Activated T-cell treated with anti-CD3 and anti-CD28 coated beads, Interleukin-2, amount 50 U/mL, for 24 hours (primary cell): ENCODE measurements around the gene KCNQ1.

Source experiments
- DNase-seq: peaks from one replicate; pipeline ENCODE4 v3.0.0-alpha.2; 2020
- H3K27ac Mint-ChIP-seq: 2 replicates; pipeline ENCODE4 v1.8.0; 2020; ENCODE audit warnings: mild to moderate bottlenecking, mixed read lengths
- H3K27me3 Mint-ChIP-seq: 2 replicates; pipeline ENCODE4 v1.8.0; 2020; ENCODE audit warnings: mixed read lengths
- H3K36me3 Mint-ChIP-seq: 2 replicates; pipeline ENCODE4 v1.8.0; 2020; ENCODE audit warnings: low read depth, mixed read lengths
- H3K4me1 Mint-ChIP-seq: 2 replicates; pipeline ENCODE4 v1.8.0; 2020; ENCODE audit warnings: low read depth, mixed read lengths
- H3K4me3 Mint-ChIP-seq: 2 replicates; pipeline ENCODE4 v1.8.0; 2020; ENCODE audit warnings: mild to moderate bottlenecking, moderate library complexity, mixed read lengths
- H3K9me3 Mint-ChIP-seq: 2 replicates; pipeline ENCODE4 v1.8.0; 2020; ENCODE audit warnings: mixed read lengths

The KCNQ1 gene

DNA sequence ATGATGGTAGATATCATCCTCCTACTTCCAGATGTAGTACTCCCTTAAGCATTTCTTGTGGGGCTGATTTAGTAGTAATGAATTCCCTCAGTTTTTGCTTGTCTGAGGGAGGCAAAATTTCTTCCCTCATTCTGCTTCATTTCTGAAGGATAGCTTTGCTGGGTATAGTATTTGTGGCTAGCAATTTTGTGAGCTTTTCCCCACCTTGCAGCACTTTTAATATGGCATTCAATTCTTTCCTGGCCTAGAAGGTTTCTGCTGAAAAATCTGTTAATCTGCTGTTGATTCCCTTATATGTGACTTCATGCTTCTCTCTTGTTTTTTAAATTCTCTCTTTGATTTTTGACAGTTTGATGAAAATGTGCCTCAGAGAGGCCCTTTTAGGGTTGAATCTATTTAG is 204.6 kb downstream of the KCNQ1 start:
- no peak overlapping the region for H3K27ac Mint-ChIP-seq
- H3K36me3 Mint-ChIP-seq: peaks cover 43% of the 10 kb centered on the region
- H3K9me3 Mint-ChIP-seq: peaks cover 38% of the 10 kb centered on the region
- no peak overlapping the region for H3K4me3 Mint-ChIP-seq
- no peaks in the 10 kb centered on the region for H3K4me1 Mint-ChIP-seq
- H3K27me3 Mint-ChIP-seq: no peaks in the 10 kb centered on the region
- DNase-seq: no peak

DNA sequence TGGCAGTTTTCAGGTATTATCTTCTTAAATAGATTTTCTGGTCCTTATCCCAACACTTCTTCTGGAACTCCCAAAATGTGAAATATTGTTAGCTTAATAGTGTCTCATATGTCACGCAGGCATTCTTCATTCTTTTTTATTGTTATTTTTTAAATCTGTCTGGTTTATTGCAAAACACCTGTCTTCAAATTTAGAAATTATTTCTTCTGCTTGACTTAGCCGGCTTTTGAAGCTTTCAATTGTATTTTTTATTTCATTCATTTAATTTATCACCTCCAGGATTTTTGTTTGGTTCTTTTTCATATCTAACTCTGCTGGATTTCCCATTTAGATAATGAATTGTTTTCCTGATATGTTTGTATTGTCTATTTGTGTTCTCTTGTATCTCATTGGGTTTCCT is 205.0 kb downstream of the KCNQ1 start:
- Mint-ChIP-seq H3K4me3 (no peak overlapping the region), H3K36me3 (peaks cover 40% of the 10 kb centered on the region), H3K27ac (no peak overlapping the region), H3K4me1 (no peaks in the 10 kb centered on the region), H3K9me3 (peaks cover 36% of the 10 kb centered on the region), H3K27me3 (no peaks in the 10 kb centered on the region)
- DNase-seq: no peak

DNA sequence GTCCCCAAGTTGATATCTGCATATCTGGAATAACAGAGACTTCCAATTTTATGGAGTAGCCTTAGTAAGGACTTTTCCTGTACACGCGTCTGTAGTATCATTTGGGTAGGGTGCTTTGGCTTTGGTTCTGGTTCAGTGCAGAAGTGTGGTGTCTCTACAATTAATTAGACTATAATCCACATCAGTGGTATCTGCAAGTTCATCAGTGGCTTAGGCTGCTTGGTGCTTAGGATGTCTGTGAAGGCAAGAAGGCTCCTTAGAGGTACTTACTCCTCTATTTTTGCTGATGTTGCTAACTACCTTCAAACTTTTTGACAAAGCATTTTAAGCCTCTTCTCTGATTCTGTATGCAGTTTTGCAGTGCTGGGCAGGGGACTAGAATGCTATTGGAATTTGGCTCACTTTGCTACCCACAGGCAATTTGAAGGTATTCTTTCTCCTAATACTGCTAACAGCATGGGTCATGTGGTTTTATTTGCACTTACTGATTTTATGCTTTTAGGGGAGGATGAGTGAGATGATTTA is 205.6 kb downstream of the KCNQ1 start:
- DNase-seq: no peak
- H3K36me3 Mint-ChIP-seq: peaks cover 40% of the 10 kb centered on the region
- H3K27ac Mint-ChIP-seq: no peak overlapping the region
- peaks cover 36% of the 10 kb centered on the region for H3K9me3 Mint-ChIP-seq
- no peak overlapping the region for H3K4me3 Mint-ChIP-seq
- no peaks in the 10 kb centered on the region for H3K4me1 Mint-ChIP-seq
- no peaks in the 10 kb centered on the region for H3K27me3 Mint-ChIP-seq

DNA sequence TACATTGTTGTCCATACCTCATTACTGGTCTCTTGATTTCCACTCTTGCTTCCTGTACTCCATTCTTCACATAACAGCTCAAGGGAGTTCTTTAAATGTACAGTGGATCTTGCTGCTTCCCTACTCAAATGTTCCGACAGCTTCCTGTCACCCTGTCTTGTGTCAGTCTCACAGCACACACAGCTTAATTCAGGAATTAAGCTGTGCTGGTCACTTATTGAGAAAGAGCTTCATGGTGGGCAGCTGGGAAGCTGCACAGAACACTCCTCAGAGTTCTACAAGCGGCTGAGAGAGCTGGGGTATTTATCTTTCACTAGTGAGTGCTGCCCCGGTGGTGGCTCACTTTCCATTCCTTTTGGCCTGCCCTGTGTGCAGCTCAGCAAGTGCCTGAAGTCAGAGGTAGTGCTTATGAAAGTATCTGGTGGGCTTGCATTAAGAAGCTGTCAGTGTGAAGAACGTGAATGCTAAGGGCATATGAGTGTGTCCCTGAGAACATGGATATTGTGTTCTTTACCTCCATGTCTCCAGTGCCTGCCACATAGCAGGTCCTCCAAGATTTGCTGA is 206.3 kb downstream of the KCNQ1 start:
- H3K4me3 Mint-ChIP-seq: no peak overlapping the region
- no peak overlapping the region for H3K27ac Mint-ChIP-seq
- H3K9me3 Mint-ChIP-seq: peaks cover 36% of the 10 kb centered on the region
- H3K27me3 Mint-ChIP-seq: no peaks in the 10 kb centered on the region
- H3K36me3 Mint-ChIP-seq: peaks cover 40% of the 10 kb centered on the region
- DNase-seq: no peak
- H3K4me1 Mint-ChIP-seq: peaks cover 1% of the 10 kb centered on the region

- no peaks in the 10 kb centered on the region for H3K27me3 Mint-ChIP-seq
- peaks cover 36% of the 10 kb centered on the region for H3K9me3 Mint-ChIP-seq
- peaks cover 35% of the 10 kb centered on the region for H3K36me3 Mint-ChIP-seq
- no peak overlapping the region for H3K4me3 Mint-ChIP-seq
- no peak overlapping the region for H3K27ac Mint-ChIP-seq
- peaks cover 5% of the 10 kb centered on the region for H3K4me1 Mint-ChIP-seq
- no peak for DNase-seq
Measured at GRCh38 chr11:2651826-2652271, 207.0 kb downstream of the KCNQ1 start.

DNA sequence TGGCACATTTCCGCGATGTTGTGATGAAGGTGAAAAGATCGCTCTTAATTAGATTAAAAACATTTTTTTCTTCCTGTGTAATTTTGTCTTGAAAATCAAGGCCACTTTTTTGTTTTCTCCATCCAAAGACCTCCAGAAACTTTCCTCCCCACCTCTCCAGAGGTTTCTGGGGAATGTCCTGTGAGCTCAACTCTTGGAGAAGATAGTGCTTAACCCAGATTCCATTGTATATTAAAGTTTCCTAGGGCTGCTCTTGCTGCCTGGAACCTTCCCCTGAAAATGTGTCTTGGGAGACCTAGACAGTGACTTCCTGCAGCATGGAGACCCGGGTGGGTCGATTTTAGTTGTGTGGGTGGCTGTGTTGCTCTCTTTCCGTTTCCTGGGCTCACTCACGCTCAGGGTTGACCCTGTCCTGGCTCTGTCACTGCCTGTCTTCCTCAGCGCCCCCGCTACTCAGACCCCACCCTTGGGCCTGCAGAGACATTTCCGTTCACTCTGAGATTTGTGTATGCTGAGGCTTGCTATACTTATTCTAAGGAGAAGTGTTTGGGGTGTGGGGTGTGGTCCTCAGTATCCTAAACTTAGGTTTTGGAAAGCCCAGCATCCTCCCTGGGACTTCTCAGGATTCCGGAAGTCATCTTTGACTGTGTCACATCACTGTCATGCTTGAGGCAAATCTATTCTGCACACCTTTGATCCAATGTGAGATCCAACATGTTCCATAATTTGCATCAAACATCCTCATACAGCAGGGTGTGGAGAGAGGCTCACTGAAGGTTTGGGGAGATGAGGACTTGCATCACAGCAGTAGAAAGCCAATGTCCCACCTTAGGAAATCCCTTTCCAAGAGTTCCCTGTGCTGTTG is 207.8 kb downstream of the KCNQ1 start:
- Mint-ChIP-seq H3K9me3 (peaks cover 29% of the 10 kb centered on the region), H3K27ac (no peak overlapping the region), H3K4me1 (peaks cover 5% of the 10 kb centered on the region), H3K27me3 (no peaks in the 10 kb centered on the region), H3K4me3 (no peak overlapping the region), H3K36me3 (peaks cover 31% of the 10 kb centered on the region)
- no peak for DNase-seq

DNA sequence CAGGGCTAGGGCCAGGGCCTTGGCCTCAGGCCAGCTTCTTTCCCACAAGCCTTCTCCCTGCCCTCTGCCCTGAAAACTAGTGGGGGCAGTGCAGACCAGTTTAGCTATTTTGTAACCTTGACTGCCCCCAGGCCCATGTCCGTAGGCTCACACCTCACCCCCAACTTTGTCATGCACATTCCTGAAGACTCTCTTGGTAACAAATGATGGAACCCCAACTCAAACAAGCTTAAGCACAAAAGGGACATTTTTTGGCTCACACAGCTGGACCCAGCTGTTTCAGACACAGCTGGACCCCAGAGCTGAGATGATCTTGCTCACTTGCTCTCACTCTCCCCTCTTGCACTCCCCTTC is 208.4 kb downstream of the KCNQ1 start:
- DNase-seq: no peak
- Mint-ChIP-seq H3K36me3 (peaks cover 28% of the 10 kb centered on the region), H3K27ac (no peak overlapping the region), H3K27me3 (no peaks in the 10 kb centered on the region), H3K9me3 (peaks cover 26% of the 10 kb centered on the region), H3K4me1 (peaks cover 5% of the 10 kb centered on the region), H3K4me3 (no peak overlapping the region)

GRCh38 chr11:2653930-2654739 is 209.3 kb downstream of the KCNQ1 start:
- Mint-ChIP-seq H3K4me3 (no peak overlapping the region), H3K27me3 (no peaks in the 10 kb centered on the region), H3K36me3 (peaks cover 30% of the 10 kb centered on the region), H3K9me3 (peaks cover 18% of the 10 kb centered on the region), H3K4me1 (peaks cover 5% of the 10 kb centered on the region), H3K27ac (no peak overlapping the region)
- DNase-seq: no peak

- peaks cover 5% of the 10 kb centered on the region for H3K4me1 Mint-ChIP-seq
- H3K27me3 Mint-ChIP-seq: no peaks in the 10 kb centered on the region
- H3K9me3 Mint-ChIP-seq: peaks cover 8% of the 10 kb centered on the region
- H3K4me3 Mint-ChIP-seq: no peak overlapping the region
- H3K36me3 Mint-ChIP-seq: peaks cover 28% of the 10 kb centered on the region
- H3K27ac Mint-ChIP-seq: no peak overlapping the region
- no peak for DNase-seq
Measured at GRCh38 chr11:2655016-2655719, 210.4 kb downstream of the KCNQ1 start.

DNA sequence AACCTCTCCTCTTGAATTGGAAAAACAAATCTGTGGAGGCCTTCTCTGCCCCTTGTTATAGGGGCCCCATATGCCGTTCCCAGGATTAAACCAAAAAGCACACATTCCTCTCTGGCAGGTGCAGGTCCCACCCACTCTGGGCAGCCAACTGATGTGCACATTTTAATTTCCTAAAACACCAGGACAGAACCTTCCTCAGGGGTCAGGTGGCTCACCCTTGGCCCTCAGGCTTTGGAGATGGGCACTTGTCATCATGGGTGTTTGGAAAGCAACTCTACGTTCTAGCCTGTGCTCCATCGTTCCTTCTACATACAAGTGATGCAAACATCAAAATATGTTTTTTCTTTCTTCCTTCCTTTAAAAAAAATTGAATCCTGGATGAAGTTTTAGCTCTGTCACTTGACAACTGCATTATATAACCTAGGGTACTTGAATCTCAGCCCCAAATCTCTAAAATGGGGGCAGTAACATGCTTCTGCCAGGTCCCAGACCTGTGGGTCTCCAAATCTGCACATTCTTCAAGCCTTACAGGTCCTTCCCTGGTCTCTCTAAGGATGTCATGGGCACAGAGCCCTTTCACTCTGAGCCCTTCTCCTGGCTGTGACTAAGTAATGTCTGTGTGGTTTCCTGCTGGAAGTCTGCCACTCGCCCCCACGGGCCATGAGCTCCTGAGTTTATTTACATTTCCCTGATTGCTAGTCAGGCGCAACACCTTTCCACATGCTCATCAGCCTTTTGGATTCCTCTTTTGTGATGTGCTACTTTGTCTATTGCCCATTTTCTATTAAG is 211.2 kb downstream of the KCNQ1 start:
- Mint-ChIP-seq H3K4me3 (no peak overlapping the region), H3K27me3 (no peaks in the 10 kb centered on the region), H3K4me1 (peaks cover 5% of the 10 kb centered on the region), H3K36me3 (peaks cover 30% of the 10 kb centered on the region), H3K27ac (no peak overlapping the region), H3K9me3 (peaks cover 1% of the 10 kb centered on the region)
- DNase-seq: no peak

DNA sequence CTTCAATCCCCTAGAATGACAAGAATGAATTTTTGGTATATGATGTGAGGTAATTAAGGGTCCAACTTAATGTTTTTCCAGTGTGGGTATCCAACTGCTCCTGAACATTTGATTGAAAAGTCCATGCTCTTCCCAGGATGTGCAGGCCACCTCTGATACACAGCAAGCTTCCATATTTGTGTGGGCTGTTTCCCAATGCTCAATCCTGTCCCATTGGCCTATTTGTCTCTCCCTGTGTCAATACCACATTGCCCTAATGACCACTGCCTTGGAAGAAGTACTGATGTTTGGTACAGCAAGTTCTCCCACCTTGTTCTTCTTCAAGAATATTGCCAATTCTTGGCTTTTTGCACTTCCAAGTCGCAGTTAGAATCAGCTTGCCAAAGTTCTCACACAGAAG is 212.1 kb downstream of the KCNQ1 start:
- Mint-ChIP-seq H3K27ac (no peak overlapping the region), H3K4me3 (no peak overlapping the region), H3K4me1 (peaks cover 5% of the 10 kb centered on the region), H3K36me3 (peaks cover 32% of the 10 kb centered on the region), H3K9me3 (no peaks in the 10 kb centered on the region), H3K27me3 (no peaks in the 10 kb centered on the region)
- DNase-seq: no peak

- no peak for DNase-seq
- Mint-ChIP-seq H3K4me3 (no peak overlapping the region), H3K36me3 (peaks cover 34% of the 10 kb centered on the region), H3K4me1 (peaks cover 5% of the 10 kb centered on the region), H3K9me3 (no peaks in the 10 kb centered on the region), H3K27ac (no peak overlapping the region), H3K27me3 (no peaks in the 10 kb centered on the region)
Measured at GRCh38 chr11:2657697-2658284, 213.0 kb downstream of the KCNQ1 start.

DNA sequence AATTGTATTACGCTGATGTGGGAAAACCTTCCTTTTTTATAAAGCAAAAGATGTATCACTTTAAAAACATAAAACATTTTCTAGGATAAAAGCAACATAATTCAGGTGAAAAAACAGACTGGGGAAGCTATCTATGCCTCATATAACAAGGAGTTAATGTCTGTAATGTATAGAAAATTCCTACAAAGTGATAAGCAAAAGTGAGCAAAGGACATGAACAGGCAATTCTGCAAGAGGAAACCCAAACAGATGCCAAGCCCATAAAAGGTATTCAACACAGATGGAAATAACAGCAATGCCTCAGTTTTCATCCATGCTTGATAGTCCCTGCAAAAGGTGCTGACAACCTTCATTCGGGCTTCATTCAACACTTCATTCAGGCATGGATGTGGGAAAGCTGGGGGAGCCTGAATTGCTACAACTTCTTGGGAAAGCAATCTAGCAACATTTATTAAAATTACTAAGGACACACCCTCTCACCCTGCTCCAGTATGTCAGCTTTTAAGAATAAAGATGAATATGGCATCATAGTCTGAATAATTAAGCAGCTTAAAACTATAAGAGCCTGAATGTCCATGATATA is 215.6 kb downstream of the KCNQ1 start:
- peaks cover 5% of the 10 kb centered on the region for H3K4me1 Mint-ChIP-seq
- no peaks in the 10 kb centered on the region for H3K9me3 Mint-ChIP-seq
- H3K27ac Mint-ChIP-seq: no peak overlapping the region
- H3K27me3 Mint-ChIP-seq: no peaks in the 10 kb centered on the region
- no peak for DNase-seq
- peaks cover 34% of the 10 kb centered on the region for H3K36me3 Mint-ChIP-seq
- H3K4me3 Mint-ChIP-seq: no peak overlapping the region
